Panc1 (cell line): Measurements from ENCODE around the gene DLGAP4.

Experiments
- CTCF ChIP-seq: fragments of 450-650 bp; IDR thresholded peaks from 2 replicates; pipeline ENCODE4 v1.5.1; 2017; ENCODE audit warnings: mild to moderate bottlenecking
- POLR2AphosphoS5 ChIP-seq: IDR thresholded peaks from 2 replicates; pipeline ENCODE4 v1.6.1; 2012; ENCODE audit warnings: mild to moderate bottlenecking, low read depth, low read length, moderate library complexity
- SIN3A ChIP-seq: IDR thresholded peaks from 2 replicates; pipeline ENCODE4 v1.6.1; 2012; ENCODE audit warnings: low read depth, mild to moderate bottlenecking, low read length, moderate library complexity, borderline replicate concordance; ENCODE audit not compliant: insufficient read depth

DNA sequence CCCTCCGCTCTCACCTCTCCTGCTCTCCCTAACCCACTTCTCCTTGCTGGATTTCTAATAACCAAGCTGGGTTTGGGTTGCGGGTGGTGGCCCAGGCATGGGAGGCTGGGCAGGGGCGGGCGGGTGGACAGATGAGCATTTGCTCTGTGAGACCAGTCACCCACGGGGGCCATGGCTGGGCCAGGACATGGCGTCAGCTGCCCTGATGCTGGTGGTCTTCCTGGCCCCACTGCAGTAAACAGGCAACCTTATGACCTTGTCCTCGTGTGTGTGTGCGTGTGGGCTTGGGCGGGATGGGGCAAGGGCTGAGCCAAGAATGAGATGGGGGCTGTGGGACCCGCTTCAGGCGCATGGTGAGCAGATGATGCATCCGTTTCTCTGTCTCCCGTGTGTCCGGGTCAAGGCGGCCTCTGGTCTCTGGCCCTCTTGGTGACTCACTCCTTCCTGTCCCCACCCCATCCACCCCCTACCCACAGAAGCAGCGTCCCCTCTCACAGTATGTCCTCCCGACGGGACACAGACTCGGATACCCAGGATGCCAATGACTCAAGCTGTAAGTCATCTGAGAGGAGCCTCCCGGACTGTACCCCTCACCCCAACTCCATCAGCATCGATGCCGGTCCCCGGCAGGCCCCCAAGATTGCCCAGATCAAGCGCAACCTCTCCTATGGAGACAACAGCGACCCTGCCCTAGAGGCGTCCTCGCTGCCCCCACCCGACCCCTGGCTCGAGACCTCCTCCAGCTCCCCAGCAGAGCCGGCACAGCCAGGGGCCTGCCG lies 193.8 kb downstream of the DLGAP4 start:
- TF ChIP-seq CTCF (no peak), POLR2AphosphoS5 (no peak), SIN3A (no peak)
